Mucosa of descending colon (tissue), 3 donors: ENCODE measurements around the gene AP3S1. TPM values are rescaled to one million over a fixed set of nuclear protein-coding genes. Genes with fewer than 3 reads are reported as not detected.

Source experiments
- ATAC-seq: fragments of 200-7000 bp; cut with Tn5 transposase; one replicate; pipeline ENCODE4 v1.9.1; 2020; ENCODE audit warnings: mild to moderate bottlenecking, moderate library complexity
- DNase-seq, 3 donors: peaks; one replicate each; pipeline ENCODE4 v3.0.0-alpha.2; 2020
- H3K36me3 ChIP-seq: fragments of 200-600 bp; one replicate; pipeline ENCODE4 v1.8.0; 2021; ENCODE audit warnings: low read depth, mild to moderate bottlenecking
- H3K4me1 ChIP-seq: fragments of 200-600 bp; one replicate; pipeline ENCODE4 v1.8.0; 2021; ENCODE audit warnings: low read depth, mild to moderate bottlenecking
- H3K4me3 ChIP-seq: fragments of 200-600 bp; one replicate; pipeline ENCODE4 v1.8.0; 2021; ENCODE audit warnings: mild to moderate bottlenecking
- H3K9me3 ChIP-seq: fragments of 200-600 bp; one replicate; pipeline ENCODE4 v1.8.0; 2021; ENCODE audit warnings: mild to moderate bottlenecking
- CTCF ChIP-seq: fragments of 200-600 bp; IDR thresholded peaks from one replicate; pipeline ENCODE4 v1.8.0; 2022; ENCODE audit warnings: antibody characterized with exemption, mild to moderate bottlenecking
- intact Hi-C, 2 donors: fragments of 100-400 bp; cut with DNase I in 1 of 2; cut with micrococcal nuclease in 1 of 2; formaldehyde crosslinking; loops; one replicate each; pipeline versions ENCODE4 v1.11.0 to v1.11.1; 2022; cut with DNase I, micrococcal nuclease
- total RNA-seq, 3 donors: library from RNA; stranded (reverse); fragmentation: NEBNext Ultra II Directional in 2 of 3; extraction: Animal tissue kit (Norgen Biotek cat#: 25700) in 2 of 3; gene quantifications; one replicate each; pipeline versions ENCODE4 v1.2.1 to v1.2.4, GENCODE V29; 2021 to 2023
- donor health status: DM: no; HTN: no; CAD: no; lungs with moderate emphysema.
- donor health status: DM: no; HTN: no; CAD: no.
- donor health status: DM: no; HTN: yes; CAD: no.

AP3S1 gene
- total RNA-seq, 3 donors from 2014 or later = 75.5 to 94.8 (median 76.2) TPM

GRCh38 chr5:115840873-115841272, 862 bp upstream of the AP3S1 start:
- no peaks in the 10 kb centered on the region for H3K9me3 ChIP-seq
- H3K4me1 ChIP-seq = peaks cover 32% of the 10 kb centered on the region
- ATAC-seq (no peak), DNase-seq (no peak)
- TF ChIP-seq CTCF = no peak
- peak overlapping the region; percentile 94 for H3K4me3 ChIP-seq
- H3K36me3 ChIP-seq = peaks cover 12% of the 10 kb centered on the region
- intact Hi-C loops = loop anchor here in 1 of 2 donors (5.0 kb wide), 2 partner anchors 214 to 299 kb away; partner anchors contain the start of genes FEM1C and TMED7

DNA sequence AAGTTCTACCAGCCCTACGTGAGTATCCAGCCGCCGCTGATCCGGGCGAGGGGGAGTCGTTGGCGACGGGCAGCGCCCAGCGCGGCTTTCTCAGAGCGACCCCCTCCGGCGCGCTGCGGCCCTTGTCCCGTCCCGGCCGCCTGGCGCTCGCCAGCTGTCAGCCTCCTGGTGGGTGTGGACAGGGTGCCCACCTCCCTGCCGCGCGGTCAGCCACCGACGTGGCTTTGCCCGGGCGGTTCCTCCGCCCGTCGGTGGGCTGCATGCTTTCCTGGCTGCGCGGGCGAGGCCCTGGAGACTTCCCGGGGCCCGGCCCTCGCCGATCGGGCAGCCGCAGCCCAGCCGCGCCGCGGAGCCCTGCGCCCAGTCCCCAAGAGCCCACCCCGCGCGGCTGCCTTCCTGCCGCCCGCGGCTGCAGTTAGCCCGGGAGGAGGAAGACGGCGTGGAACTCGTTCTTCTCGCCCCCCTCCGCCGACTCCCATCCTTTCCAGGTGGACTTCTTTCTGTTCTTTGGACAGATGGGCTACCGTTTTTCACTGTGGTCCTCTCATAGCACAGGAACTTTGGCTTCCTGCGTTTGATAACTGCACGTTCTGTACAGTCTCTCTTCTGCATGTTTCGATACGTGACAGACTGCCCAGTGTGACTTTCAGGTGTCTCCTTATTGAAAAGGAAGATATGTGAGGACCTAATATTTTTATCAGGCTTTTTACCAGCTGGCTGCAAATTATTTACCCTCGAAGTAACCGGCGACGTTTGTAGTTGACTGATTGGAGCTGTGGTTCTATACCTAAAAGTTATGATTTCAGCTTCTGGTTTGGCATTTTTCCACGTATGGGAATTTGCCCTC, 577 bp downstream of the AP3S1 start:
- TF ChIP-seq CTCF = no peak
- intact Hi-C loops = loop anchor here in 1 of 2 donors (5.0 kb wide), 2 partner anchors 215 to 300 kb away; partner anchors contain the start of genes FEM1C and TMED7
- peak; percentile 57 for ATAC-seq
- no peaks in the 10 kb centered on the region for H3K36me3 ChIP-seq
- peak overlapping the region; percentile 94 for H3K4me3 ChIP-seq
- no peaks in the 10 kb centered on the region for H3K9me3 ChIP-seq
- H3K4me1 ChIP-seq = peaks cover 32% of the 10 kb centered on the region
- peak in 1 of 3 donors; percentile 31 for DNase-seq

GRCh38 chr5:115842952-115843351, 1.2 kb downstream of the AP3S1 start:
- TF ChIP-seq CTCF = no peak
- Histone ChIP-seq H3K9me3 (no peaks in the 10 kb centered on the region), H3K4me1 (peaks cover 32% of the 10 kb centered on the region), H3K36me3 (no peaks in the 10 kb centered on the region), H3K4me3 (no peak overlapping the region)
- intact Hi-C loops = loop anchor here in 1 of 2 donors (5.0 kb wide), 2 partner anchors 216 to 301 kb away; partner anchors contain the start of genes FEM1C and TMED7
- ATAC-seq (no peak), DNase-seq (no peak)

GRCh38 chr5:115843444-115844130, 1.9 kb downstream of the AP3S1 start:
- no peak for ATAC-seq
- H3K9me3 ChIP-seq = no peaks in the 10 kb centered on the region
- intact Hi-C loops = loop anchor here in 1 of 2 donors (5.0 kb wide), 2 partner anchors 216 to 301 kb away; partner anchors contain the start of genes FEM1C and TMED7

More at GRCh38 chr5:115843444-115844130, 1.9 kb downstream of the AP3S1 start:
- no peak for TF ChIP-seq CTCF
- peaks cover 26% of the 10 kb centered on the region for H3K4me1 ChIP-seq
- no peak for DNase-seq
- H3K4me3 ChIP-seq = no peak overlapping the region
- H3K36me3 ChIP-seq = no peaks in the 10 kb centered on the region
